B cell (primary cell): ENCODE data around the gene SLC7A6OS.

Experiments used
- EZH2 ChIP-seq: IDR thresholded peaks from 2 replicates; pipeline ENCODE4 v1.6.1; 2012; ENCODE audit warnings: borderline replicate concordance, low read depth, mild to moderate bottlenecking, moderate library complexity, low read length; ENCODE audit not compliant: insufficient read depth, poor library complexity, severe bottlenecking
- TF ChIP-seq, protein P1 (sequence below): fragments of 200-600 bp; IDR thresholded peaks from one replicate; pipeline ENCODE4 v1.8.0; 2022; ENCODE audit warnings: antibody characterized with exemption, mild to moderate bottlenecking

DNA sequence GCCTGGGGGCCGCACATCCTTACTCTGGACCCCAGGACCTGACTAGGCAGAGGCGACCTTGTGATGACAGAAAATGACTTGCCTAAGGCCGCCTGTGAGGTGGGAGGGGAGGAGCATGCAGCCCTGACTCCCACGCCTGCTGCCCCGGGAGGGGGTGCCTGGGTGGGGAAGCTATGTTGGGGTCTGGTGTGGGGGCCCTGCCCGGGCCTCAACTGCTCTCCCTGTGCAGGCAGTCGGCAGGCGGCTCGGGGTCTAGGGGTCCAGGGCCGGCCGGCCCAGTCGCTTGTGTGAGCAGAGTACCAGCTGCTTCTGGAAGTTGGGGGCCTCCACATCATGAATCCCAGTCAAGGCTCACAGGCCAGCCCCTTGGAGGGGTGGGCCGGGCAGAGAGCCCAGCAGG lies 48.2 kb upstream of the SLC7A6OS start:
- TF ChIP-seq, protein P1, sequence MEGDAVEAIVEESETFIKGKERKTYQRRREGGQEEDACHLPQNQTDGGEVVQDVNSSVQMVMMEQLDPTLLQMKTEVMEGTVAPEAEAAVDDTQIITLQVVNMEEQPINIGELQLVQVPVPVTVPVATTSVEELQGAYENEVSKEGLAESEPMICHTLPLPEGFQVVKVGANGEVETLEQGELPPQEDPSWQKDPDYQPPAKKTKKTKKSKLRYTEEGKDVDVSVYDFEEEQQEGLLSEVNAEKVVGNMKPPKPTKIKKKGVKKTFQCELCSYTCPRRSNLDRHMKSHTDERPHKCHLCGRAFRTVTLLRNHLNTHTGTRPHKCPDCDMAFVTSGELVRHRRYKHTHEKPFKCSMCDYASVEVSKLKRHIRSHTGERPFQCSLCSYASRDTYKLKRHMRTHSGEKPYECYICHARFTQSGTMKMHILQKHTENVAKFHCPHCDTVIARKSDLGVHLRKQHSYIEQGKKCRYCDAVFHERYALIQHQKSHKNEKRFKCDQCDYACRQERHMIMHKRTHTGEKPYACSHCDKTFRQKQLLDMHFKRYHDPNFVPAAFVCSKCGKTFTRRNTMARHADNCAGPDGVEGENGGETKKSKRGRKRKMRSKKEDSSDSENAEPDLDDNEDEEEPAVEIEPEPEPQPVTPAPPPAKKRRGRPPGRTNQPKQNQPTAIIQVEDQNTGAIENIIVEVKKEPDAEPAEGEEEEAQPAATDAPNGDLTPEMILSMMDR = no peak
- TF ChIP-seq EZH2 = no peak
